ENCODE measurements around the gene LIPG. TPM values are rescaled to one million over a fixed set of nuclear protein-coding genes. Genes with fewer than 3 reads are reported as not detected.

LIPG gene
- total RNA-seq, 1 donor from 2014 or later, result 10.2 TPM

DNA sequence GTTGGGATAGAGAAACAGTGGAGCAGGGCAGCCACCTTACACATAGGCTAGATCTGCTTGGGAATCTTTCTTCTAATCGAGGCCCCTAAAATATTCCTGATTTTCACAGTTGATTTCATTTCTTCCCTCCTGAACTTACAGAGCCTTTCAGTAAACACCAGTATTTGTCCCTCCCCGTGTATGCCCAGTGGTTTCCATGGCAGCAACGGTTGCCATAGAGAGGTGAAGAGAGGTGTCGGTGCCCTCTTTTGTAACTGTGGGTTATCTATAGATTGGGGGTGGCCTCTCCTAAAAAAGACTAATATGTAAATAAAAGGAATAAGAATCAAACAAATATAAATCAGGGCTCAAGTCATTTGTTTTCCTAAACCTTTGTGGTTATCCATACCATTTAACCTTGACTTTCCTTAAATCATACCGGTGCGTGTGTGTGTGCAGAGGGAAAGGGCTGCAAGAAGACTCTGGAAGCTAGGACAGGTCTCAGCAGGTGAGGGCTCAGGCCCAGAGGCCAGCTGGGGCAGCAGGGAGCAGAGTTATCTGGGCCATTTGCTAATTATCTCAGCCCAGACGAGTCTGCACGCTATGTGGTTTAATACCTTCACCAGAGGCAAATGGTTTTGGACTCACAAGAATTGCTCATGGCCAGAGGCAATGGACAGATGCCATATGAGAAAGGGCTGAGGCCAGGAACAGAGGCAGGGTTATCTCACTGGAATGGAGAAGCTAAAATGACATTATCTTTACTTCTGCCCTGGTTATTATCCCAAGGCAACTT lies 35.5 kb downstream of the LIPG start:
- H3K4me3 ChIP-seq, result no peak overlapping the region
- DNase-seq (no peak), ATAC-seq (no peak)
- intact Hi-C loops (cut with DNase I), result no loop called here
- TF ChIP-seq CTCF (IDR thresholded peaks at IDR 0.05), result no peak
- H3K4me1 ChIP-seq, result no peaks in the 10 kb centered on the region
- no peak overlapping the region for H3K27ac ChIP-seq
- no peaks in the 10 kb centered on the region for H3K9me3 ChIP-seq
- H3K36me3 ChIP-seq, result no peaks in the 10 kb centered on the region
- H3K27me3 ChIP-seq, result no peaks in the 10 kb centered on the region

DNA sequence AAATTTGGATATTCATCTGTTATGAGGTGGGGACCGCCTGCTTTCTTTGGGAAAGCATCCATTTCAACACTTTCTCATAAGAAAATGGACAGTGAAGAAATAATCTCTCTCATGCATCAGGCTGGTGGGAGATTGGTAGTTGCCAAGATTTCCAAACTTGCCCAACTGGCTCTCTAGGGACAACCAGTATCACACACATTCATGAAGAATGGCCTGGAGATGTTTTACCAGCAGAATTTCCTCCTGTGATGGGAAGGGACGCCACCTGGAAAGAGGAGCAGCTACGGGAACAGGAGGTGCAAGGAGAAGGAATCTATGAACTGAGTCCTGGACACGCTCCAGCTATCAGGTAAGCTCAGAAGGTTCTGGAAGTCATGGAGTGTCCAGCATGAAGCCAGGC lies 39.4 kb downstream of the LIPG start:
- ATAC-seq (no peak), DNase-seq (no peak)
- intact Hi-C loops (cut with DNase I), result no loop called here
- H3K27ac ChIP-seq, result no peak overlapping the region
- TF ChIP-seq CTCF (IDR thresholded peaks at IDR 0.05), result no peak
- no peaks in the 10 kb centered on the region for H3K9me3 ChIP-seq
- no peaks in the 10 kb centered on the region for H3K4me1 ChIP-seq
- no peaks in the 10 kb centered on the region for H3K36me3 ChIP-seq
- H3K4me3 ChIP-seq, result no peak overlapping the region
- no peaks in the 10 kb centered on the region for H3K27me3 ChIP-seq

DNA sequence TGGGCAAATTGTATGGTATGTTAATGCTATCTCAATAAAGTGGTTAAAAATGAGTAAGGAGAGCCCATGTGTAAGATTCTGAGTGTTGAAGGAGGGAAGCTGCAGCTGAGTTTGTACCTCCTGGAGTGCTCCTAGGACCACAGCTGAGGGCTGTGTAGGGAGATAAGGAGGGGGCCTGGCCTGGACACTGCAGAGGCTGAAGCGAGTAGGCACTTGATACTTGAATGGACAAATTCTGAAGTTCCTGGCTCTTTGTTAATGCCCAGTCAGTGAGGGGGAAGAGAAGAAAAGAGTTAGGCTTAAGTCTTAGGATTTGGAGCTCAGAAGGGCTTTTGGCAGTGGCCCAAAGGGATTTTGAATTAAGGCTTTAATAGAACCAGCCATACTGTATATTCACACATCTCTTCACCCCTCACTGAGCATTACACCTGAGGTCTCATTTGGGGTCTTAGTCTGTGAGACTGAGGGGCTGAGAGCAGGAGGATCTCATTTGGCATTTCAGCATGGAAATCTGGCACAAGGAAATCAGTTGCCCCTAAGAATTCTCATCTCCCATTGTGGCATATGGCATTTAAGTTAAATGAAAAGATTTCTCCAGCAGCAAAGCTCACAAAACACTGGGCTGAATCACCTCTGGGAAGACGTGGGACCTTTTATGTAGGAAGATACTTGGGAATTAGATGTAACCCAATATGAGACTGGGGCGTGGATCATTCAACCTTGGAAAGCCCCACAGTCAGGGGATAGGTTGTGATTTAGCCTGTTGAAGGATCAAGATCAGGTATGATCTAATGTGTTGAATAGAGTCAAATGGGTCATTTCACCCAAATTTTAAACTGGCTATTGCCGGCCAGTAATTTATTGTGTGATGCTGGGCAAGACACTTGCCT lies 46.8 kb downstream of the LIPG start:
- no peak for ATAC-seq
- Histone ChIP-seq H3K36me3 (no peaks in the 10 kb centered on the region), H3K9me3 (no peaks in the 10 kb centered on the region), H3K27me3 (no peaks in the 10 kb centered on the region), H3K27ac (no peak overlapping the region), H3K4me1 (no peaks in the 10 kb centered on the region), H3K4me3 (no peak overlapping the region)
- intact Hi-C loops (cut with DNase I), result no loop called here
- TF ChIP-seq CTCF (IDR thresholded peaks at IDR 0.05), result no peak
- DNase-seq, result no peak

DNA sequence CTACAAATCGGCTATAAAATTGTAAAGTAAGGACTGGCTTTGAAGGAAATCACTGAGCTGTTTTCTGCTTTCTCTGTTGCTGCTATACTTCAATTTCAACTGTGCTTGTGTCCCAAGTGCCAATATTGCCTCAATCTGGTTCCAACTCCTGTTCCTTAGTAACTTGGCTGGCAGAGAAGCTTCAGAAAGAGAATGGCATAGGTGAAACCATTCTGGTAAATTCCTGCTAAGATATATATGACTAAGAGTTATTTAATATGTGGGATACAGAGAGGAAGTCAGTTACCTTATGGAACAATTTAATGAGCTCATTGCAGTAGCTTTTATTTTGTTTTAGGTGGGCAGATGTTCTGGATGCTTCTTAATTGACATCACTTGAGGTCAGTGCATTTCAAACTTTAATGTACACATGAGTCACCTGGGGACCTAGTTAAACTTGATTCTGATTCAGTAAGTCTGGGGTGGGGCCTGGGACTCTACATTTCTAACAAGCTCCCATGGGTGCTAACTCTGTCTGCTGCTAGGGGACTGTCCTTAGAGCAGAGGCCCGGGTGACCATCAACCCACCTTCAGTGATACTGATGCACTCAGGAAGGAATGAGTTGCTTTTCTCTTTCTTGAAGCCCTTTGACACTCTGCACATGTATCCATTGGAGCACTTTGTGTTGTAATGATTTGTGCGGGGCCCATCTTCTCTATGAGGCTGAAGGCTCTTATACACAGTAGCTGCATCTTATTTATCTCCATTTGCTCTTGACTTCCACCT lies 47.6 kb downstream of the LIPG start:
- no peak for DNase-seq
- no peak for ATAC-seq
- H3K27ac ChIP-seq, result no peak overlapping the region
- H3K4me3 ChIP-seq, result no peak overlapping the region
- H3K27me3 ChIP-seq, result no peaks in the 10 kb centered on the region
- no peak for TF ChIP-seq CTCF (IDR thresholded peaks at IDR 0.05)
- H3K36me3 ChIP-seq, result no peaks in the 10 kb centered on the region
- intact Hi-C loops (cut with DNase I), result no loop called here
- H3K4me1 ChIP-seq, result no peaks in the 10 kb centered on the region
- no peaks in the 10 kb centered on the region for H3K9me3 ChIP-seq

DNA sequence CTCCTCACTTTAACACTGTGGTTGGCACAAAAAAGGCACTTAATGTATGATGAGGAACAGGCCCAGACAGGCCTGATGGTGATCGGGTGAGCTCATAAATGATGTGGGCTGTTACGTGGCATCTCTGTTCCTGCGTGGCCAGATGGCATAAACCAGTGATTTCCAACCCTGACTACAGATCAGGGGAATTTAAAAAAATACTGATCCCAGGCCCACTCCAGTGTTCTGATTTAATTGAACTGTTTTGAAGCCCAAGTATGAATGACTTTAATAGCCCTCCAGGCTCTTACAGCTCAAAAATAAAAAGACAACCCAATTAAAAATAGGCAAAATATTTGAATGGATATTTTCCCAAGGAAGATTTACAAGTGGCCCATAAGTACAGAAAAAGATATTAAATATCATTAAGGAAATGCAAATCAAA lies 48.2 kb downstream of the LIPG start:
- Histone ChIP-seq H3K9me3 (no peaks in the 10 kb centered on the region), H3K36me3 (no peaks in the 10 kb centered on the region), H3K27ac (no peak overlapping the region), H3K27me3 (no peaks in the 10 kb centered on the region), H3K4me1 (no peaks in the 10 kb centered on the region), H3K4me3 (no peak overlapping the region)
- TF ChIP-seq CTCF (IDR thresholded peaks at IDR 0.05), result no peak
- ATAC-seq, result no peak
- no peak for DNase-seq
- intact Hi-C loops (cut with DNase I), result no loop called here

Data from upper lobe of right lung (tissue), 1 donor.